ENCODE data around the gene SIGLEC7. TPM values are rescaled to one million over a fixed set of nuclear protein-coding genes. Genes with fewer than 3 reads are reported as not detected.
A peak's percentile ranks its signal among the peaks of the same experiment; 100 is the strongest.

The SIGLEC7 gene
- total RNA-seq = 0.87 TPM
- long read RNA-seq, partial matches to known transcripts = 0 of 1 reads
- long read RNA-seq, other reads (novel, unspliced or antisense) = 1 of 1 reads

GRCh38 chr19:51142119-51142518 lies at the start of gene SIGLEC7:
Gene SIGLEC7 (plus strand): TSS chr19:51142301. CDS start chr19:51142370, 69 bp downstream.
- DNase-seq (ENCODE audit: missing footprints) (peak; percentile 81), ATAC-seq (peak; percentile 72)
- intact Hi-C loops (cut with DNase I) = no loop called here

DNA sequence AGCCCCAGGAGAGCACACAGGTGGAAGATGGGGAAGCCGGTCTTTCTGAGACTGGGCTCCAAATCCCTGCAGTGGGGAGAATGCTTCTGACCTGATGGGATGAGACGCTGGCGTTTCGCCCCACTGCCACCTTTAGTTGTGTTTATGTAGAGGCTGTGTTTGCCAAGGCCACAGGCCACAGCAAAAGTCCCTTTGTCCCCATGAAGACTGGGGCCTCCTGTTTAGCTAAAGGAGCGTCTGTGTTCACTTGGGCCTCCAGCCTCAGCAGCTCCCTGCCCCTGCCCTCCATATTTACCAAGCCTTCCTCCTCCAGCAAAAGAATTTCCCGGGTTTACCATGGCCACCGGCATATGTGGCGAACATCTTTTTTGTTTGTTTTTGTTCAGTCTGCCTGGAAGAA lies 49.0 kb upstream of the SIGLEC7 start:
- DNase-seq (ENCODE audit: missing footprints) (no peak), ATAC-seq (no peak)
- intact Hi-C loops (cut with DNase I) = loop anchor here (5.0 kb wide), 1 partner anchor 161 kb away; no protein-coding TSS in a partner anchor

DNA sequence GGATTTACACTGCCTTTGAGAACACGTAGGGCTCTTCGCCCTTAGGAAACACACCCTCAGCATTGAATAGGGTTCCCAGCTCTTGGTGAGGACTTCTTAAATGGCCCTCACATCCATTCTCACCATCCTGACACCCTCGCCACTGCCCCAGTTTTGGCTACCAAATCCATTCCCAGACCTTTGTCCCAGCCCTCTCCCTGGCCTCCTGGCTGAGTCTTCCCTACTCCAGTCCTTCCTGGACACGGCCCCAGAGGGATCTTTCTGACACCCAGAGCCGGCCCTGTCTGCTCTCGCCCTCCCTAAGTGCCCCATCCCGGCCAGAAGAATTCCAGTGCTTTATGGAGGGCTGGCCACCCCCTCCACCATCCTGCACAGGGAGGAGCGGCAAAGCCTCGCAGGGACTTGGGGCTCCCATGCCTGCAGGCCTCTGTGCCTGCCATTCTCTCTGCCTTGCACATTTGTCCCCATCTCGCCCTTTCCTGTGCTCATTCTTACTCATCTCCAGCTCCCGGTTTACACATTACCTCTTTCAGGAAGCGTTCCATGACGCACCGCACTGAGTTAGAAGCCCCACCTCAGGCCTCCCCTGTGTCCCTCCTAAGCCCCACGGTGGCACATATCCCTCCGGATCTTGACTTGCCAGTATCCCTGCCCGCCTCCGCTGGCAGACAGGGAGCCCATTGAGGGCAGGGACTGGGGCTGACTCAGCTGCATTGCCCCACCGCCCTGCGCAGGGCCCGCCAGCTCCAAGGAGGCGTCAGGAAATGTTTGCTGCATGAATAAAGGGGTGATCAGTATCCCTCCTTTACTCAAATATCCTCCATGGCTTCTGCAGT lies 48.4 kb upstream of the SIGLEC7 start:
- ATAC-seq (no peak), DNase-seq (ENCODE audit: missing footprints) (no peak)
- intact Hi-C loops (cut with DNase I) = loop anchor here (1.0 to 5.0 kb wide), 2 partner anchors 72 to 161 kb away; no protein-coding TSS in a partner anchor

- DNase-seq (ENCODE audit: missing footprints) (no peak), ATAC-seq (no peak)
- intact Hi-C loops (cut with DNase I) = loop anchor here (1.0 to 5.0 kb wide), 2 partner anchors 73 to 162 kb away; no protein-coding TSS in a partner anchor
Observed at GRCh38 chr19:51094696-51095279, 47.3 kb upstream of the SIGLEC7 start.

GRCh38 chr19:51096473-51097165 lies 45.5 kb upstream of the SIGLEC7 start:
- ATAC-seq = no peak
- no peak for DNase-seq (ENCODE audit: missing footprints)
- intact Hi-C loops (cut with DNase I) = no loop called here

DNA sequence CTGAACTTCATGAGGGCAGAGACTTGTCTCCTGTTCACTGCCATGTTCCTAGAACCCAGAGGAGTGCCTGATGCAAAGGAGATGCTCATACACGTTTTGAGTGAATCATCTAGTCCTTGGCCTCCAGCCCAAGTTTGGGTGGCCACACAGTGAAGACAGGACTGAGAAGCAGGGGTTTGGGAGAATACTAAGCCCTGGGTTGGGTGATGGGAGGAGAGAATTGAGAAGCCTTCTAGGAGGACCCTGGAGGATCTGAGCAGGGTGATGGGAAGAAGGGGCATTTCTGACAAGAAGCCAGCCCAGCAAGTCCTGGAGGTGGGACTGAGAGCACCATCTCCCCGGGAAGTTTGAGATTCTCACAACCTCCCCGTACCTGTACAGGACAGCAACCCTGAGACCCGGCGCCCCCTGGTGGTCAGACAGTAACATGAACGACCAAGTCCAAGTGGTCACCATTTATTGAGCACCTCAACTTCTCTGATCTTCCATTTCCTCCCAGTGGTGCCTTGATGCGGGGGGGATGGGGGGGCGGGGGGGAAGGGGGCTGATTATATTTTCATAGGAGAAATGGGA lies 44.8 kb upstream of the SIGLEC7 start:
- intact Hi-C loops (cut with DNase I) = no loop called here
- DNase-seq (ENCODE audit: missing footprints) (peak; percentile 90), ATAC-seq (peak; percentile 49)

- intact Hi-C loops (cut with DNase I) = no loop called here
- ATAC-seq = no peak
- no peak for DNase-seq (ENCODE audit: missing footprints)
Observed at GRCh38 chr19:51097796-51098195, 44.3 kb upstream of the SIGLEC7 start.

DNA sequence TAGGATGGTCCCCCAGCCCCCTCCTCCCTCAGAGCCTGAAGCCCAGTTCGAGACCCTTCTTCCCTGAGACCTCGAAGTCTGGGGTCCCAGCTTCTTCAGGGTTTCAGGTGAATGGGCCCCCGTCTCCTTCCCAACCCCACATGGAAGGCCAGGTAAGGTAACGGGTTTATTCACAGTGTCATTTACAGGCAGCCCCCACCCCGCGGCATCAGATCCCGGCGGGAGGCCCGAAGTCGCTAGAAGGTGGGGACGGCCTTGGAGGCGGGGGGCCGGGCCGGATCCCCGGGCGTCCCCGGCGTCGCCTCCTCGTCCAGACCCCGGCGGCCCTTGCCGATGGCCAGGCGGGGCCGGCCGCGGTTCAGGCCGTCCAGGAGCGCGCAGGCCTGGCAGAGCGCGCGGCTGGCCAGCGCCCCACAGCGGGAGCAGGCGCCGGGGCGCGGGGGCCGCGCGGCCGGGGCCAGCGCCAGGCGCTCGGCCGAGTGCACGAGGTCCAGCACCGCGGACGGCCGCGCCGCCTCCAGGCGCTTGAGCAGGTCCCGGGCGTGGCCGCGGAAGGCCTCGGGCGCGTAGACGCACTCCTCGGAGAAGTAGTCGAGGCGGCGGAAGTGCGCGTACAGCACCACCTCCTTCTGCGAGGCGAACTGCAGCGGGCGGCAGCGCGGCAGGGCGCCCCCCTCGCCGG lies 43.6 kb upstream of the SIGLEC7 start:
- intact Hi-C loops (cut with DNase I) = no loop called here
- ATAC-seq = peak; percentile 48
- DNase-seq (ENCODE audit: missing footprints) = peak; percentile 91

DNA sequence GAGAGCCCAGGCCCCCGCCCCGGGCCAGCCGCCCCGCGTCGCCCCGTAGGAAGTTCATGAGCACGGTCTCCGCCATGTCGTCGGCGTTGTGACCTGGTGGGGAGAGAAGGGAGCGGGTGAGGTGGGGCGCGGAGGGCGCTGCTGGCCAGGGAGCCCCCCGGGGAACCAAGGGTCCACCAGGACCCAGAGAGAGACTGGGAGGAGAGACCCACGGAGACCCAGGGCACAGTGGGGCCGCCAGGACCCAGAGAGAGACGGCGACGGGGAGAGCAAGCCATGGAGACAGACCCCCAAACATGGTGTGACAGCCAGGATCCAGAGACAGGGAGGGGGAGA lies 43.1 kb upstream of the SIGLEC7 start:
- DNase-seq (ENCODE audit: missing footprints) (no peak), ATAC-seq (no peak)
- intact Hi-C loops (cut with DNase I) = no loop called here

DNA sequence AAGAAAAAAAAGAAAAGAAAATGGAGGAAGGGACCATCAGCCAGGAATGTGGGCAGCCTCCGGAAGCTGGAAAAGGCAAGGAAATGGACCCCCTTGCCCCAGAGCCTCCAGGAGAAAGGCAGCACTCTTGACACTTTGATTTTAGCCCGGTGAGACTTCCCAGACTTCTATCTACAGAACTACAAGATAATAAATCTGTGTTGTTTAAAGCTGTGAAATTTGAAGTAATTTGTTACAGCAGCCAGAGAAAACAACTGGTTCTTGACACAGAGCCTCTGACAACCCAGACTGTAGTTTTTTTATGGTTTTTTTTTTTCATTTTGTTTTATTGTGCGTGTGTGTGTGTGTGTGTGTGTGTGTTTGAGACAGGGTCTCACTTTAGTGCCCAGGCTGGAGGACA lies 41.5 kb upstream of the SIGLEC7 start:
- ATAC-seq (no peak), DNase-seq (ENCODE audit: missing footprints) (no peak)
- intact Hi-C loops (cut with DNase I) = no loop called here

DNA sequence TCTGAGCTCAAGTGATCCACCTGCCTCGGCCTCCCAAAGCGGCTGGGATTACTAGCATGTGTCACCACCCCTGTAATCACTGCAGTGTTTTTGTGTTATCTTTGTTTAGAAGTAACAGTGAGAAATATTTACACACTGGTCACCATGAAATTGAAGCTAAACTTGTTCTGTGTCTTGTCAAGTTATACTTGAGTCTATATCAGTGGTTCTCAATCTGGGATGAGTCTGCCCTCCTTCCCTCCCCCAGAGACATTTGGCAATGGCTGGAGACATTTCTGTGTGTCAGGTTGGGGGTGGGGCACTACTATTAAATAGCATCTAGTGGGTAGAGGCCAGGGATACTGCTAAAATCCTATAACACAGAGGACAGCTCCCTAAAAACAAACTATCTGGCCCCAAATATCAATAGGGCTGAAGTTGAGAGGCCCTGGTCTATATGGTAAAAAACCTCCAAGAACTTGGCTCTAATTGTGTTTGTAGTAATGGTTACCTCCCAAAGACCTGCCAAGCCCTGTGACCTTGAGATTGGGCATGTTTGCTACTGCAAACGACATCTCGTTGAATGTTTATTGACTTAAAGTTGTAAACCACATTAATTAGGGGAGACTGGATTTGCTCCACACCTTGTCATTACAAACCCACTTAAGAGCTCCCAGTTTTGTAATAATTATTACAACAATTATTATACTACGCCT lies 40.8 kb upstream of the SIGLEC7 start:
- peak; percentile 25 for ATAC-seq
- no peak for DNase-seq (ENCODE audit: missing footprints)
- intact Hi-C loops (cut with DNase I) = no loop called here

DNA sequence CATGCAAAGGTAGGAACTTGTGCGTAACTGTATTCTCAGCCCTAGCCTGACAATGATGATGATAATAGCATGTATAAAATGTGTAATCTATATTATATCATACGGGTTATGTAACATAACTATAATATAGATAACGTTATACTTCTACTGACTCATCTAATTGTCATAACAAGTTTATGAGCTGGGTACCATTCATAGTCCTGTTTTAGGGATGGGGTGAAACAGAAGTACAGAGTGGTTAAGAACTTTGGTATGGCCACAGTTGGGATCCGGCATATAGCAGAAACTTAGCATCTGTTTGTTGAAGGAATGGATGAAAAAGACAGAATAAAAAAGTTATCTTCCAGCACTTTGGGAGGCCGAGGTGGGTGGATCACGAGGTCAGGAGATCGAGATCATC lies 39.1 kb upstream of the SIGLEC7 start:
- DNase-seq (ENCODE audit: missing footprints) (no peak), ATAC-seq (no peak)
- intact Hi-C loops (cut with DNase I) = no loop called here

- intact Hi-C loops (cut with DNase I) = no loop called here
- no peak for DNase-seq (ENCODE audit: missing footprints)
- no peak for ATAC-seq
Observed at GRCh38 chr19:51103926-51104341, 38.2 kb upstream of the SIGLEC7 start.

DNA sequence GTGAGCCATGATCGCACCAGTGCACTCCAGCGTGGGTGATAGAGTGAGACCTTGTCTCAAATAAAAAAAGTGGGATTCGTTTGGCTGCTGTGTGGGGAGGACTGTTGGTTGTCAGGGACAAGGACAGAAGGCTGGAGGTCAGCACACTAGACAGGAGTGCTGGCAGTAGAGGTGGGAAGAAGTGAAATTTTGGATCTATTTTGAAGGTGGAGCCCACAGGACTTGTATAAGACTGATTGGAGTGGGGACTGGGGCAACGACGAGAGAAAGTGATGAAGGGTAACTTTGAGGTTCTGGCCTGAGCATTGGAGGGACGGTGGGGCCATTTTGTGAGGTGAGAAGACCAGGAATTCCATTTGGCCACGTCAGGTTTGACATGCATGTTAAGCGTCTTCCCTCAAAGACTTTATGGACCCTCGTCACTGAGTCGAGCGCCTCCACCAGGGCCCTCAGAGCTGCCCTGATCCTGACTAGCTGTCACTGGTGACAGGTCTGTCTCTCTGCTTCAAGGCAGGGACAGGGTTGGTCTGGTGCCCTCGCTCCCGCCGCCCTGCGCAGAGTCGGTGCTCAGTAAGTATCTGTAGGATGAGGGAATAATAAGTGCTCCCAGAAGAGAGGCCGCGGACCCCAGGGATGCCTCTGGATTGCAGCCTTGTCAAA lies 34.6 kb upstream of the SIGLEC7 start:
- DNase-seq (ENCODE audit: missing footprints) (no peak), ATAC-seq (no peak)
- intact Hi-C loops (cut with DNase I) = no loop called here

DNA sequence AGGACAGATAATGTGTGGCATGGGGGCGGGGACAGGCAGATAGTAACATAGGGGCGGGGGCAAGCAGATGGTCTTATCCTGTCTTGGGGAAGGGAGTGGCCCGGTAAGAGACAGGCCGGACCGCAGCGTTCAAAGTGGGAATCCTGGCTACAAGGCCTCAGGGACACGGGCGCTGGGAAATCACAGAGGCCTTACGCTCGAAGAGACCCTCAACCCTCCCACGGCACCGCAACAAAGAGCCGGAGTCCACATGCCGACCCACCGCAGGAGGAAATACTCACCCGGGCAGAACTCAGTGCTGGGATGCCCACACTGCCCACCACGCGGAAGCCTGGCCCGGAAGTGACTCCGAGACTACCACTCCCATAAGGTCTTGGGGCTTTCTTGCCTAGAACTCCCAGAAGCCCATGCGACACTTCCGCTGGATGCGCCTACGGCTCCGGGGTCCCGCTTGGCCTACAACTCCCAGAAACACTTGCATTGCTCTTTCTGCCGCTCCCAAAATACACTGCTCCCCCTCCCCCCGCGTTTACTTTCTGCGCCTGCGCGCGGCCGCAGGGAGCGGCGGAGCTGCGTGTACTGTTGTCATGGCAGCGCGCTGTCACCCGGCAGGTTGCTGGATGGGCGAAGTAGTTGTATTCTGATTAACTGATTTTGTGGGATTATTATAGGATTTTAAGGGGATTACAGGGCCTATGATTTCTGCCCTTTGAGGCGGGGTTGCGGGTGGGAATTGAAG lies 33.9 kb upstream of the SIGLEC7 start, which contains the start of gene CTU1:
Gene CTU1, minus strand, starts transcription at position 344 of the 739 bp plus-strand sequence. CDS start 3,840 bp downstream, outside the sequence.
- ATAC-seq = peak; percentile 99
- intact Hi-C loops (cut with DNase I) = no loop called here
- peak; percentile 99 for DNase-seq (ENCODE audit: missing footprints)

GRCh38 chr19:51108805-51109146 lies 33.3 kb upstream of the SIGLEC7 start:
- intact Hi-C loops (cut with DNase I) = no loop called here
- ATAC-seq (peak; percentile 66), DNase-seq (ENCODE audit: missing footprints) (no peak)

DNA sequence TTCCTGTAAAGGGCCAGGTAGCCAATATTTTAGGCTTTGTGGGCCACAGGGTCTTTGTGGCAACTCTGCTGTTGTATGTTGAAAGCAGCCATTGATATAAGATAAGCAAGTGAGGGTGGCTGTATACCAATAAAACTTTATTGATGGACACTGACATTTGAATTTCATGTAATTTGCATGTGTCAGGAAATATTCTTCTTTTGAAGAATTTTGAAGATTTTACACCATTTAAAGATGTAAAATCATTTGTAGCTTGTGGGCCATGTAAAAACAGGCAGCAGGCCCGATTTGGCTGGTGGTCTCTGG lies 31.5 kb upstream of the SIGLEC7 start:
- DNase-seq (ENCODE audit: missing footprints) (no peak), ATAC-seq (no peak)
- intact Hi-C loops (cut with DNase I) = no loop called here
